Measurements from ENCODE around the gene TRAF3.

Gene TRAF3

GRCh38 chr14:102911541-102911951, 134.3 kb downstream of the TRAF3 start:
- FAIRE-seq: no peak

GRCh38 chr14:102911991-102912761, 134.9 kb downstream of the TRAF3 start:
- no peak for FAIRE-seq

GRCh38 chr14:102913341-102914211, 136.3 kb downstream of the TRAF3 start:
- no peak for FAIRE-seq

GRCh38 chr14:102914474-102915291, 137.4 kb downstream of the TRAF3 start:
- no peak for FAIRE-seq

- FAIRE-seq: no peak
These were observed 138.3 kb downstream of the TRAF3 start for GRCh38 chr14:102915292-102916110.

- no peak for FAIRE-seq
These were observed 139.3 kb downstream of the TRAF3 start for GRCh38 chr14:102916347-102917055.

GRCh38 chr14:102917056-102917385, 139.8 kb downstream of the TRAF3 start:
- no peak for FAIRE-seq

- FAIRE-seq: no peak
These were observed 140.4 kb downstream of the TRAF3 start for GRCh38 chr14:102917469-102918211.

- no peak for FAIRE-seq
These were observed 141.2 kb downstream of the TRAF3 start for GRCh38 chr14:102918438-102918837.

- FAIRE-seq: no peak
These were observed 143.2 kb downstream of the TRAF3 start for GRCh38 chr14:102920273-102920997.

GRCh38 chr14:102920998-102921304, 143.7 kb downstream of the TRAF3 start:
- FAIRE-seq: no peak

GRCh38 chr14:102922490-102923200, 145.4 kb downstream of the TRAF3 start, which contains the start of gene AMN:
AMN (plus strand) TSS chr14:102922663; CDS start chr14:102922689, 26 bp downstream.
- no peak for FAIRE-seq

GRCh38 chr14:102923201-102923924, 146.1 kb downstream of the TRAF3 start:
- no peak for FAIRE-seq

GRCh38 chr14:102923925-102924486, 146.8 kb downstream of the TRAF3 start:
- FAIRE-seq: no peak

GRCh38 chr14:102924632-102925588, 147.7 kb downstream of the TRAF3 start:
- no peak for FAIRE-seq

- FAIRE-seq: no peak
These were observed 148.4 kb downstream of the TRAF3 start for GRCh38 chr14:102925646-102926045.

GRCh38 chr14:102926104-102926503, 148.9 kb downstream of the TRAF3 start:
- no peak for FAIRE-seq

All from colon (tissue), 2 donors.